Endothelial cell of umbilical vein (primary cell): Measurements from ENCODE around the gene GOLGA6A. TPM values are rescaled to one million over a fixed set of nuclear protein-coding genes. Genes with fewer than 3 reads are reported as not detected.

Experiments used
- BruUV-seq: library from RNA; stranded (reverse); fragments of 400-500 nt; replicated peaks from 2 replicates; lab custom pipeline; 2021; lab: Mats Ljungman, UMichigan
- CTCF ChIA-PET: fragments of 300-600, 350-600 bp; sonication (Branson Sonifier 250); formaldehyde crosslinking; loops from one replicate; lab custom pipeline; 2021; ENCODE audit warnings: antibody characterized with exemption, inconsistent platforms; lab: Charles Lee
- POLR2A ChIA-PET: fragments of 300-600, 350-600 bp; sonication (Branson Sonifier 250); formaldehyde crosslinking; loops from one replicate; lab custom pipeline; 2021; ENCODE audit warnings: antibody characterized with exemption, inconsistent platforms; lab: Charles Lee
- DNase-seq: peaks from one replicate; pipeline ENCODE4 v3.0.0-alpha.2; 2011; ENCODE audit warnings: low read depth, low spot score
- FAIRE-seq: peaks from 2 replicates; lab custom pipeline; 2011; peaks lifted over from hg19 to GRCh38; lab: Jason Lieb, UNC
- H2AFZ ChIP-seq: 2 replicates; pipeline ENCODE4 v1.6.0; 2012; ENCODE audit warnings: low read depth, low read length, control low read depth, inconsistent platforms
- H3K27ac ChIP-seq: 2 replicates; pipeline ENCODE4 v1.5.1; 2011; ENCODE audit warnings: low read depth, mild to moderate bottlenecking, control low read depth, low read length, moderate library complexity; ENCODE audit not compliant: insufficient read depth
- H3K27me3 ChIP-seq, 2 experiments: 2 replicates each; pipeline versions ENCODE4 v1.6.0 to v1.6.1; 2011; ENCODE audit warnings: low read length in 2 of 2, mixed read lengths in 1 of 2; ENCODE audit not compliant: control insufficient read depth in 2 of 2, insufficient read depth in 2 of 2
- H3K36me3 ChIP-seq, 2 experiments: 2 replicates in 1 of 2; 3 replicates in 1 of 2; pipeline ENCODE4 v1.5.1; 2011; ENCODE audit warnings: low read length in 2 of 2, mild to moderate bottlenecking in 1 of 2, moderate library complexity in 1 of 2; ENCODE audit not compliant: control insufficient read depth in 2 of 2, insufficient read depth in 2 of 2; ENCODE audit errors: extremely low read depth in 1 of 2
- H3K4me1 ChIP-seq: 3 replicates; pipeline ENCODE4 v1.5.1; 2011; ENCODE audit warnings: mild to moderate bottlenecking, low read length; ENCODE audit not compliant: control insufficient read depth, insufficient read depth; ENCODE audit errors: extremely low read depth
- H3K4me2 ChIP-seq: 2 replicates; pipeline ENCODE4 v1.6.1; 2011; ENCODE audit warnings: low read length, control low read depth, mixed read lengths; ENCODE audit not compliant: insufficient read depth
- H3K4me3 ChIP-seq, 3 experiments: fragments of 200-600 bp in 1 of 3; sonication (generic), shearing (Covaris generic) in 1 of 3; replicated peaks in 1 of 3; 2 replicates each; pipeline ENCODE4 v1.5.1; 2011 to 2016; ENCODE audit warnings: control low read depth in 3 of 3, low read length in 3 of 3, mild to moderate bottlenecking in 2 of 3, inconsistent platforms in 1 of 3, low read depth in 1 of 3, moderate library complexity in 1 of 3; ENCODE audit not compliant: insufficient read depth in 1 of 3
- H3K79me2 ChIP-seq: 2 replicates; pipeline ENCODE4 v1.6.0; 2012; ENCODE audit warnings: low read length, inconsistent platforms; ENCODE audit not compliant: control insufficient read depth, insufficient read depth
- H3K9ac ChIP-seq: replicated peaks from 2 replicates; pipeline ENCODE3; 2011; ENCODE audit warnings: low read length, control low read depth; ENCODE audit not compliant: insufficient read depth; ENCODE audit errors: extremely low read depth
- H3K9me1 ChIP-seq: replicated peaks from 3 replicates; pipeline ENCODE4 v1.6.0; 2011; ENCODE audit warnings: mild to moderate bottlenecking, low read length; ENCODE audit not compliant: control insufficient read depth, insufficient read depth; ENCODE audit errors: extremely low read depth
- H3K9me3 ChIP-seq: replicated peaks from 2 replicates; pipeline ENCODE4 v1.5.1; 2012; ENCODE audit warnings: low read length, inconsistent platforms; ENCODE audit not compliant: control insufficient read depth, insufficient read depth
- H4K20me1 ChIP-seq: replicated peaks from 2 replicates; pipeline ENCODE3; 2011; ENCODE audit warnings: mild to moderate bottlenecking, low read length; ENCODE audit not compliant: control insufficient read depth, insufficient read depth; ENCODE audit errors: extremely low read depth
- CTCF ChIP-seq, 2 donors: IDR thresholded peaks; 1 replicate in 1 of 2; 2 replicates in 1 of 2; pipeline ENCODE4 v1.5.1; 2011; ENCODE audit warnings: low read length in 2 of 2, mild to moderate bottlenecking in 2 of 2, moderate library complexity in 2 of 2, control low read depth in 1 of 2, inconsistent platforms in 1 of 2, low read depth in 1 of 2; ENCODE audit not compliant: insufficient read depth in 1 of 2; ENCODE audit errors: extremely low read depth in 1 of 2
- GATA2 ChIP-seq: IDR thresholded peaks from 2 replicates; pipeline ENCODE4 v1.7.0; 2011; ENCODE audit warnings: low read depth, mild to moderate bottlenecking, moderate library complexity, mixed read lengths, low read length; ENCODE audit not compliant: insufficient read length, insufficient read depth
- MAX ChIP-seq: IDR thresholded peaks from 2 replicates; pipeline ENCODE4 v1.6.1; 2011; ENCODE audit not compliant: insufficient read depth, insufficient read length
- MYC ChIP-seq: IDR thresholded peaks from one replicate; pipeline ENCODE4 v1.6.1; 2011; ENCODE audit warnings: mild to moderate bottlenecking, low read depth, low read length
- POLR2AphosphoS5 ChIP-seq: IDR thresholded peaks from 2 replicates; pipeline ENCODE4 v1.6.1; 2012; ENCODE audit warnings: low read depth, mild to moderate bottlenecking, control low read depth, low read length, moderate library complexity; ENCODE audit not compliant: insufficient read depth
- dilution Hi-C: fragments of 300-500 bp; cut with MboI; formaldehyde crosslinking; loops from one replicate; pipeline ENCODE4 v1.15.0; 2019; ENCODE audit warnings: low sequenced_read_pairs; ENCODE audit not compliant: extremely low pct_ligation_motif_present
- intact Hi-C: fragments of 100-400 bp; cut with micrococcal nuclease; formaldehyde crosslinking; loops from one replicate; pipeline ENCODE4 v1.10.0; 2022
- polyA plus RNA-seq, 4 experiments: library from polyadenylated mRNA; depleted of rRNA in 3 of 4; stranded (reverse) in 3 of 4; unstranded in 1 of 4; fragments of >200 nt; gene quantifications; 2 replicates each; pipeline versions ENCODE4 v1.2.1 to v1.2.3, GENCODE V29; 2011 to 2012; ENCODE audit warnings: missing spikeins in 1 of 4
- total RNA-seq: library from RNA; stranded (reverse); gene quantifications from 2 replicates; pipeline ENCODE4 v1.2.3, GENCODE V29; 2021

The GOLGA6A gene
- total and polyA plus RNA-seq, 2 donors (not counting 3 experiments of a cell fraction or from before 2014, with no cell fraction given), result not detected

GRCh38 chr15:74041777-74042435 is 40.4 kb downstream of the GOLGA6A start:
- H3K36me3 ChIP-seq, result no peaks in the 10 kb centered on the region
- POLR2A ChIA-PET, result no interaction called here
- H3K9ac ChIP-seq, result no peak overlapping the region
- no peak overlapping the region for H3K4me3 ChIP-seq
- no peaks in the 10 kb centered on the region for H4K20me1 ChIP-seq
- no peak for DNase-seq
- H3K4me2 ChIP-seq, result no peak overlapping the region
- H3K9me1 ChIP-seq, result no peaks in the 10 kb centered on the region
- no TSS peak for BruUV-seq
- no peak overlapping the region for H2AFZ ChIP-seq
- CTCF ChIA-PET, result interaction anchor here (1.0 to 15.1 kb wide), 7 partner anchors 9 to 91 kb away, joined by 3 to 651 read pairs (median 7); partner anchors contain the start of gene PML
- no peak for FAIRE-seq
- dilution Hi-C loops (no loop called here), intact Hi-C loops (no loop called here)
- TF ChIP-seq MAX (no peak), CTCF (IDR thresholded peaks at IDR 0.05; ENCODE audit: extremely low read depth in 1 of 2, insufficient read depth in 1 of 2, low read depth in 1 of 2, low read length in 2 of 2) (no peak), MYC (no peak), POLR2AphosphoS5 (no peak), GATA2 (no peak)
- no peaks in the 10 kb centered on the region for H3K79me2 ChIP-seq
- peaks cover 9% of the 10 kb centered on the region for H3K4me1 ChIP-seq
- H3K27ac ChIP-seq, result no peak overlapping the region
- no peaks in the 10 kb centered on the region for H3K27me3 ChIP-seq
- no peaks in the 10 kb centered on the region for H3K9me3 ChIP-seq
